PC-9 (cell line): ENCODE measurements around the gene TMEM45B. TPM values are rescaled to one million over a fixed set of nuclear protein-coding genes. Genes with fewer than 3 reads are reported as not detected.
A peak's percentile ranks its signal among the peaks of the same experiment; 100 is the strongest.

Experiments used
- BruUV-seq: library from RNA; stranded (reverse); fragments of 400-500 nt; replicated peaks from 2 replicates; lab custom pipeline; 2021; lab: Mats Ljungman, UMichigan
- CTCF ChIA-PET: fragments of 300-600 bp; sonication (Branson Sonifier 250); formaldehyde crosslinking; loops from one replicate; lab custom pipeline; 2022; ENCODE audit warnings: antibody characterized with exemption; lab: Charles Lee
- POLR2A ChIA-PET: fragments of 300-600 bp; sonication (Branson Sonifier 250); formaldehyde crosslinking; loops from one replicate; lab custom pipeline; 2022; ENCODE audit warnings: antibody characterized with exemption; ENCODE audit not compliant: unreplicated experiment; lab: Charles Lee
- DNase-seq, 2 experiments: peaks; one replicate each; pipeline versions ENCODE4 v3.0.0 to v3.0.0-alpha.2; 2015 to 2022; ENCODE audit warnings: mixed read lengths in 1 of 2
- H2AFZ ChIP-seq: fragments of 200-600 bp; sonication (generic); 2 replicates; pipeline ENCODE4 v1.8.1; 2017; ENCODE audit warnings: antibody characterized with exemption
- H3F3A ChIP-seq: fragments of 200-600 bp; sonication (generic); 2 replicates; pipeline ENCODE4 v1.8.1; 2017; ENCODE audit warnings: antibody characterized with exemption, mild to moderate bottlenecking, low read depth; ENCODE audit not compliant: insufficient read depth
- H3K27ac ChIP-seq: fragments of 200-600 bp; sonication (generic); 2 replicates; pipeline ENCODE4 v1.6.1; 2016; ENCODE audit warnings: mixed run types
- H3K27me3 ChIP-seq: fragments of 200-600 bp; sonication (generic); 2 replicates; pipeline ENCODE4 v1.6.1; 2016; ENCODE audit warnings: low read depth, mixed run types; ENCODE audit not compliant: insufficient read depth
- H3K36me3 ChIP-seq: fragments of 200-600 bp; sonication (generic); 2 replicates; pipeline ENCODE4 v1.6.1; 2016; ENCODE audit warnings: low read depth, mixed run types
- H3K4me1 ChIP-seq: fragments of 200-600 bp; sonication (generic); replicated peaks from 2 replicates; pipeline ENCODE4 v1.6.1; 2016; ENCODE audit warnings: mixed run types; ENCODE audit not compliant: insufficient read depth
- H3K4me2 ChIP-seq: fragments of 200-600 bp; sonication (generic); 2 replicates; pipeline ENCODE4 v1.6.1; 2017; ENCODE audit warnings: mixed run types
- H3K4me3 ChIP-seq: fragments of 200-600 bp; sonication (generic); 2 replicates; pipeline ENCODE4 v1.6.1; 2016; ENCODE audit warnings: mixed run types
- H3K79me2 ChIP-seq: fragments of 200-600 bp; sonication (generic); 2 replicates; pipeline ENCODE4 v1.6.1; 2017; ENCODE audit warnings: low read depth, mixed run types
- H3K9me2 ChIP-seq: fragments of 200-600 bp; sonication (generic); 2 replicates; pipeline ENCODE4 v1.8.1; 2017; ENCODE audit warnings: mild to moderate bottlenecking; ENCODE audit not compliant: insufficient read depth
- H3K9me3 ChIP-seq: fragments of 200-600 bp; sonication (generic); 2 replicates; pipeline ENCODE4 v1.8.1; 2016; ENCODE audit warnings: low read depth; ENCODE audit not compliant: insufficient read depth
- H4K20me1 ChIP-seq: fragments of 200-600 bp; sonication (generic); 2 replicates; pipeline ENCODE4 v1.8.1; 2017; ENCODE audit not compliant: insufficient read depth
- EZH2 ChIP-seq: fragments of 200-600 bp; sonication (generic); IDR thresholded peaks from 2 replicates; pipeline ENCODE4 v1.8.0; 2017; ENCODE audit warnings: antibody characterized with exemption, low read depth
- intact Hi-C: fragments of 100-400 bp; cut with micrococcal nuclease; formaldehyde crosslinking; loops from one replicate; pipeline ENCODE4 v1.10.0; 2022; ENCODE audit not compliant: unreplicated experiment
- total RNA-seq: library from RNA; stranded (reverse); gene quantifications from 2 replicates; pipeline ENCODE4 v1.2.3, GENCODE V29; 2021
- TF ChIP-seq, protein P1 (sequence below): fragments of 200-600 bp; sonication (generic); conservative IDR thresholded peaks from 2 replicates; pipeline ENCODE4 v1.6.1; 2017; ENCODE audit warnings: mixed run types, antibody characterized with exemption, mild to moderate bottlenecking, moderate library complexity

TMEM45B gene
- total RNA-seq, 1 experiment from 2014 or later: 13.3 TPM

DNA sequence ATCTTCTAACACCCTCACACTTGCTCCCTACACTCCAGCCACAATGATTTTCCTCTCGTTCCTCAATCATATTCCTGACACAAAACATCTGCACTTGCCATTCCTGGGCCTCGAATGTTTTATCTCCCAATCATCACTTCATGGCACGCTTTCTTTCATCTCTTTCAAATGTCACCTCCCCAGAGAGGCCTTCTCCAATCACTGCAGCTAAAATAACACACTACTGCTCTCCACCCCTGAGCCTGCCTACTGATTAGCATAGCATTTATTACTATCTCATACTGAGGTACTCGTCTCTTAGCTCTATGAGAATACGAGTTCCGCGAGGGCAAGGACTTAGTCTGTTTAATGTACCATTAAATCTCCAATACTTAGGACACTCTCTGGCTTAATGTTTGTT is 56.3 kb downstream of the TMEM45B start:
- intact Hi-C loops: no loop called here
- H4K20me1 ChIP-seq: no peaks in the 10 kb centered on the region
- ChIA-PET POLR2A (interaction anchor here (0.6 kb wide), 1 partner anchor 14 kb away, joined by 3 read pairs; no protein-coding TSS in a partner anchor), CTCF (no interaction called here)
- DNase-seq: no peak
- no peak overlapping the region for H3K4me2 ChIP-seq
- peaks cover 20% of the 10 kb centered on the region for H3F3A ChIP-seq
- H3K9me3 ChIP-seq: no peaks in the 10 kb centered on the region
- H3K9me2 ChIP-seq: no peaks in the 10 kb centered on the region
- peaks cover 16% of the 10 kb centered on the region for H3K4me1 ChIP-seq
- H3K4me3 ChIP-seq: no peak overlapping the region
- H2AFZ ChIP-seq: no peak overlapping the region
- no peaks in the 10 kb centered on the region for H3K79me2 ChIP-seq
- no peaks in the 10 kb centered on the region for H3K27me3 ChIP-seq
- no TSS peak for BruUV-seq
- TF ChIP-seq EZH2: no peak
- TF ChIP-seq, protein P1, sequence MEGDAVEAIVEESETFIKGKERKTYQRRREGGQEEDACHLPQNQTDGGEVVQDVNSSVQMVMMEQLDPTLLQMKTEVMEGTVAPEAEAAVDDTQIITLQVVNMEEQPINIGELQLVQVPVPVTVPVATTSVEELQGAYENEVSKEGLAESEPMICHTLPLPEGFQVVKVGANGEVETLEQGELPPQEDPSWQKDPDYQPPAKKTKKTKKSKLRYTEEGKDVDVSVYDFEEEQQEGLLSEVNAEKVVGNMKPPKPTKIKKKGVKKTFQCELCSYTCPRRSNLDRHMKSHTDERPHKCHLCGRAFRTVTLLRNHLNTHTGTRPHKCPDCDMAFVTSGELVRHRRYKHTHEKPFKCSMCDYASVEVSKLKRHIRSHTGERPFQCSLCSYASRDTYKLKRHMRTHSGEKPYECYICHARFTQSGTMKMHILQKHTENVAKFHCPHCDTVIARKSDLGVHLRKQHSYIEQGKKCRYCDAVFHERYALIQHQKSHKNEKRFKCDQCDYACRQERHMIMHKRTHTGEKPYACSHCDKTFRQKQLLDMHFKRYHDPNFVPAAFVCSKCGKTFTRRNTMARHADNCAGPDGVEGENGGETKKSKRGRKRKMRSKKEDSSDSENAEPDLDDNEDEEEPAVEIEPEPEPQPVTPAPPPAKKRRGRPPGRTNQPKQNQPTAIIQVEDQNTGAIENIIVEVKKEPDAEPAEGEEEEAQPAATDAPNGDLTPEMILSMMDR: no peak
- peaks cover 63% of the 10 kb centered on the region for H3K36me3 ChIP-seq
- H3K27ac ChIP-seq: no peak overlapping the region

DNA sequence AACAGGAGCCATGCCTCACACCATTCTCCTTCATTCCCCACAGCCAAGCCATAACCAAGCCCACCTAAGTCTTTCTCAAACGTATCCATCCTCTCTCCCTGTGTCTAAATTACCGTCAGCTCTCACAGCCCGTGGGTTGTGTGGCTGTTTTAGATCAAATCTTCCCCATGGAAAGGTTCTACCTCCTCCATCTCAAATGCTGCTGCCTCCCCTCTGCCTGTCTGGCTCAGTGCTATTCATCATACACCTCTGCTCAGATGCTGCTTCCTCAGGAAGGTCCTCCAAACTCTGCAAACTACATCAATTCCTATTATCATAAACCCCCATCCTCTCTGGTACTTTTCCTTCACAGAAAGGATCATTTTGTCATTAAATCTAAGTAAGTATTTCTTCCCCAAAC is 64.7 kb downstream of the TMEM45B start:
- BruUV-seq: no TSS peak
- Histone ChIP-seq H3K4me2 (no peak overlapping the region), H3K79me2 (no peaks in the 10 kb centered on the region; the same call in 1 of the 2 replicates), H3F3A (no peaks in the 10 kb centered on the region; the same call in 1 of the 2 replicates), H2AFZ (no peak overlapping the region), H4K20me1 (no peaks in the 10 kb centered on the region), H3K27ac (no peak overlapping the region), H3K4me1 (no peaks in the 10 kb centered on the region), H3K4me3 (no peak overlapping the region), H3K27me3 (no peaks in the 10 kb centered on the region), H3K36me3 (peaks cover 60% of the 10 kb centered on the region), H3K9me2 (no peaks in the 10 kb centered on the region), H3K9me3 (no peaks in the 10 kb centered on the region)
- ChIA-PET CTCF (no interaction called here), POLR2A (no interaction called here)
- intact Hi-C loops: no loop called here
- TF ChIP-seq EZH2: no peak
- TF ChIP-seq, protein P1: no peak
- no peak for DNase-seq

DNA sequence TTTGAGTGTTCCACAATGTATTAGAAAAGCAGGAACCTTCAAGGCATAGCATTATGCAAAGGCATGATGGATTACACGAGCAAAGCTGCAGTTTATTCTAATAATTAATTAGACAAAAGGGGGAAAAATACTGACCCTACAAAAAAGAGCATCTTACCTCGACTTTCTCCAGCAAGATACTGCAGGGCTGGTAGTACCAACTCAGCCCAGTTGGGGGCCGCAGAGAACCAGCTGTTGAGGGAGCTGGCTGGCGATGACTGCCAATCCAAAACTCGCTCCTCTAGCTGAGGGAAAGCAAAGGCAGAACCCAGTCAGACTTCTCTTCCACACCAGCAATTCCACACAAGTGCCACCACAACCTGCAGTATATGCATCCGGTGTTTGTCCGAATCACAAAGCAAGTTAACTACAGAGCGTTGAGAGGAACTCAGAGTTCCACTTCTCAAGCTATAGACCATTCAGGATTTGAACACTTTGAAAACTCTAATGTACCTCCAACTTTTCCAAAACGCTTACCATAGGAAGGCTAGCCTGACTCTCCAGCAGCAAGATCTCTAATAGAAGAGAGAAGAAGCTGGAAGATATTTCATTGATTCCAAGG is 66.0 kb downstream of the TMEM45B start:
- Histone ChIP-seq H3K9me3 (no peaks in the 10 kb centered on the region), H3K36me3 (peaks cover 64% of the 10 kb centered on the region), H3K27ac (no peak overlapping the region), H3K27me3 (no peaks in the 10 kb centered on the region), H3K4me3 (no peak overlapping the region), H3K4me1 (no peaks in the 10 kb centered on the region), H3K4me2 (no peak overlapping the region), H3K9me2 (no peaks in the 10 kb centered on the region), H2AFZ (no peak overlapping the region), H3F3A (no peaks in the 10 kb centered on the region; the same call in 1 of the 2 replicates), H3K79me2 (no peaks in the 10 kb centered on the region; the same call in 1 of the 2 replicates), H4K20me1 (no peaks in the 10 kb centered on the region)
- intact Hi-C loops: no loop called here
- ChIA-PET POLR2A (no interaction called here), CTCF (interaction anchor here (1.0 kb wide), 1 partner anchor 250 kb away, joined by 4 read pairs; no protein-coding TSS in a partner anchor)
- no peak for TF ChIP-seq EZH2
- TF ChIP-seq, protein P1: peak; percentile 76
- peak; percentile 35 to 38 for DNase-seq
- BruUV-seq: no TSS peak
